A549 (cell line): Measurements from ENCODE around the gene BMP7. TPM values are rescaled to one million over a fixed set of nuclear protein-coding genes. Genes with fewer than 3 reads are reported as not detected.

Experiments
- ATAC-seq, 2 experiments: fragments of 200-7000 bp in 1 of 2; fragments of >200 bp in 1 of 2; cut with Nextera tagmentation in 1 of 2; cut with Tn5 transposase in 1 of 2; 3 replicates each; pipeline versions ENCODE4 v1.8.0 to v1.9.1; 2018 to 2020; ENCODE audit warnings: mild to moderate bottlenecking in 1 of 2, moderate library complexity in 1 of 2
- CTCF ChIA-PET: fragments of 300-600 bp; sonication (Branson Sonifier 250); formaldehyde crosslinking; extraction: SDS; loops from one replicate; lab custom pipeline; 2021; ENCODE audit warnings: antibody characterized with exemption, inconsistent platforms; lab: Yijun Ruan, JAX
- POLR2A ChIA-PET: fragments of 350-600 bp; formaldehyde crosslinking; extraction: SDS; loops from one replicate; lab custom pipeline; 2021; ENCODE audit warnings: antibody characterized with exemption, inconsistent platforms; lab: Yijun Ruan, JAX
- DNase-seq, 2 experiments: peaks; one replicate each; pipeline versions ENCODE4 v3.0.0 to v3.0.0-alpha.2; 2011 to 2016; ENCODE audit warnings: low read depth in 1 of 2, low spot score in 1 of 2
- FAIRE-seq: peaks from 2 replicates; lab custom pipeline; 2011; peaks lifted over from hg19 to GRCh38; lab: Jason Lieb, UNC
- H3K27ac ChIP-seq, 2 experiments: fragments of >200 bp; sonication (Bioruptor Twin); formaldehyde crosslinking; 3 replicates each; pipeline ENCODE4 v1.5.1; 2016 to 2017
- H3K4me1 ChIP-seq: fragments of >200 bp; sonication (Bioruptor Twin); formaldehyde crosslinking; 3 replicates; pipeline ENCODE4 v1.6.1; 2016
- H3K4me2 ChIP-seq: fragments of >200 bp; sonication (Bioruptor Twin); formaldehyde crosslinking; 3 replicates; pipeline ENCODE4 v1.6.1; 2016
- H3K4me3 ChIP-seq: fragments of >200 bp; sonication (Bioruptor Twin); formaldehyde crosslinking; 3 replicates; pipeline ENCODE4 v1.5.1; 2016
- H3K9me3 ChIP-seq: fragments of >200 bp; sonication (Bioruptor Twin); formaldehyde crosslinking; 3 replicates; pipeline ENCODE4 v1.6.1; 2016
- BHLHE40 ChIP-seq: IDR thresholded peaks from 2 replicates; pipeline ENCODE4 v1.6.1; 2012; ENCODE audit warnings: low read depth, low read length, inconsistent platforms
- CBX8 ChIP-seq: fragments of 200-600 bp; sonication (generic); IDR thresholded peaks from 2 replicates; pipeline ENCODE4 v1.6.1; 2016
- E2F6 ChIP-seq: IDR thresholded peaks from 2 replicates; pipeline ENCODE4 v1.6.1; 2012; ENCODE audit warnings: low read depth, borderline replicate concordance
- ELK1 ChIP-seq: fragments of 150-350 bp; IDR thresholded peaks from 2 replicates; pipeline ENCODE4 v1.6.1; 2014; ENCODE audit warnings: low read depth, mild to moderate bottlenecking, low read length
- ESRRA ChIP-seq: fragments of 150-350 bp; IDR thresholded peaks from 2 replicates; pipeline ENCODE4 v1.6.1; 2014; ENCODE audit warnings: mild to moderate bottlenecking, low read length, borderline replicate concordance
- FOSB ChIP-seq: fragments of 250-450 bp; sonication (Bioruptor Pico); IDR thresholded peaks from 2 replicates; pipeline ENCODE4 v1.5.0; 2020; ENCODE audit warnings: mild to moderate bottlenecking, moderate library complexity
- HMGXB4 ChIP-seq: fragments of 250-450 bp; sonication (Bioruptor Pico); IDR thresholded peaks from 2 replicates; pipeline ENCODE4 v1.5.0; 2021; ENCODE audit warnings: mild to moderate bottlenecking, moderate library complexity, borderline replicate concordance
- HOXA7 ChIP-seq: fragments of 250-450 bp; sonication (Bioruptor Pico); IDR thresholded peaks from 2 replicates; pipeline ENCODE4 v1.5.0; 2020; ENCODE audit warnings: mild to moderate bottlenecking, moderate library complexity
- HOXB13 ChIP-seq: fragments of 250-450 bp; sonication (Bioruptor Pico); IDR thresholded peaks from 2 replicates; pipeline ENCODE4 v1.5.0; 2020; ENCODE audit warnings: low read depth, mild to moderate bottlenecking, moderate library complexity
- HOXB5 ChIP-seq: fragments of 250-450 bp; sonication (Bioruptor Pico); IDR thresholded peaks from 2 replicates; pipeline ENCODE4 v1.5.0; 2020; ENCODE audit warnings: mild to moderate bottlenecking, moderate library complexity
- MYC ChIP-seq: IDR thresholded peaks from 2 replicates; pipeline ENCODE4 v1.6.1; 2012; ENCODE audit warnings: mild to moderate bottlenecking, inconsistent platforms, low read length, improper control_type of control experiment, borderline replicate concordance
- NFE2L2 ChIP-seq: fragments of 150-350 bp; conservative IDR thresholded peaks from 2 replicates; pipeline ENCODE4 v1.6.1; 2014; ENCODE audit warnings: low read length
- NPAS2 ChIP-seq: fragments of 250-450 bp; sonication (Bioruptor Pico); IDR thresholded peaks from 2 replicates; pipeline ENCODE4 v1.8.0; 2022; ENCODE audit warnings: mild to moderate bottlenecking, moderate library complexity, borderline replicate concordance
- NR3C1 ChIP-seq: fragments of >200 bp; sonication (Bioruptor Twin); formaldehyde crosslinking; IDR thresholded peaks from 3 replicates; pipeline ENCODE4 v1.6.1; 2017
- POLR2A ChIP-seq: IDR thresholded peaks from 2 replicates; pipeline ENCODE4 v1.6.1; 2012; ENCODE audit warnings: mild to moderate bottlenecking, low read length
- POLR2AphosphoS2 ChIP-seq: conservative IDR thresholded peaks from 2 replicates; pipeline ENCODE4 v1.6.1; 2012; ENCODE audit warnings: low read length, improper control_type of control experiment, inconsistent platforms
- RARB ChIP-seq: fragments of 250-450 bp; sonication (Bioruptor Pico); IDR thresholded peaks from 2 replicates; pipeline ENCODE4 v1.8.0; 2021; ENCODE audit warnings: mild to moderate bottlenecking, moderate library complexity
- RCOR1 ChIP-seq: fragments of 150-350 bp; IDR thresholded peaks from 2 replicates; pipeline ENCODE4 v1.6.1; 2014; ENCODE audit warnings: antibody characterized with exemption, low read length, low read depth
- REST ChIP-seq: fragments of 200-600 bp; sonication (generic); IDR thresholded peaks from 2 replicates; pipeline ENCODE4 v1.6.1; 2016; ENCODE audit warnings: antibody characterized with exemption, mild to moderate bottlenecking, moderate library complexity
- SREBF2 ChIP-seq: fragments of 450-650 bp; IDR thresholded peaks from 2 replicates; pipeline ENCODE4 v1.6.1; 2014; ENCODE audit warnings: mild to moderate bottlenecking, moderate library complexity
- TP53 ChIP-seq: fragments of 250-450 bp; sonication (Bioruptor Pico); IDR thresholded peaks from 2 replicates; pipeline ENCODE4 v1.5.0; 2021; ENCODE audit warnings: mild to moderate bottlenecking, moderate library complexity
- ZC3H11A ChIP-seq: fragments of 450-650 bp; IDR thresholded peaks from 2 replicates; pipeline ENCODE4 v1.6.1; 2014; ENCODE audit warnings: antibody characterized with exemption, mild to moderate bottlenecking
- ZFP36 ChIP-seq: fragments of 450-650 bp; IDR thresholded peaks from 2 replicates; pipeline ENCODE4 v1.6.1; 2014; ENCODE audit warnings: borderline replicate concordance; ENCODE audit not compliant: partially characterized antibody
- WGBS: methylation state at CpG from one replicate; pipeline ENCODE4 v1.1.6; 2017; ENCODE audit errors: missing lambda C conversion rate; 5-methylcytosine and 5-hydroxymethylcytosine counted together
- polyA plus RNA-seq, 4 experiments: library from polyadenylated mRNA; depleted of rRNA in 3 of 4; stranded (reverse); fragments of >200 nt; fragmentation: RNase III in 1 of 4; extraction: RNeasy Plus Mini Kit Qiagen cat#74134 plus additional on column Dnase treatment in 1 of 4; gene quantifications; 2 replicates in 3 of 4; 3 replicates in 1 of 4; pipeline ENCODE4 v1.2.3, GENCODE V29; 2011 to 2017
- TF ChIP-seq, protein P1 (sequence below): fragments of 250-450 bp; sonication (Bioruptor Pico); IDR thresholded peaks from 2 replicates; pipeline ENCODE4 v1.5.0; 2020; ENCODE audit warnings: low read depth, mild to moderate bottlenecking, moderate library complexity
- TF ChIP-seq, protein P2 (sequence below): IDR thresholded peaks from 2 replicates; pipeline ENCODE4 v1.6.1; 2012

The BMP7 gene
- polyA plus RNA-seq, 2 of the 4 experiments (the other 2 are of a cell fraction): 0.08 to 0.22 TPM

DNA sequence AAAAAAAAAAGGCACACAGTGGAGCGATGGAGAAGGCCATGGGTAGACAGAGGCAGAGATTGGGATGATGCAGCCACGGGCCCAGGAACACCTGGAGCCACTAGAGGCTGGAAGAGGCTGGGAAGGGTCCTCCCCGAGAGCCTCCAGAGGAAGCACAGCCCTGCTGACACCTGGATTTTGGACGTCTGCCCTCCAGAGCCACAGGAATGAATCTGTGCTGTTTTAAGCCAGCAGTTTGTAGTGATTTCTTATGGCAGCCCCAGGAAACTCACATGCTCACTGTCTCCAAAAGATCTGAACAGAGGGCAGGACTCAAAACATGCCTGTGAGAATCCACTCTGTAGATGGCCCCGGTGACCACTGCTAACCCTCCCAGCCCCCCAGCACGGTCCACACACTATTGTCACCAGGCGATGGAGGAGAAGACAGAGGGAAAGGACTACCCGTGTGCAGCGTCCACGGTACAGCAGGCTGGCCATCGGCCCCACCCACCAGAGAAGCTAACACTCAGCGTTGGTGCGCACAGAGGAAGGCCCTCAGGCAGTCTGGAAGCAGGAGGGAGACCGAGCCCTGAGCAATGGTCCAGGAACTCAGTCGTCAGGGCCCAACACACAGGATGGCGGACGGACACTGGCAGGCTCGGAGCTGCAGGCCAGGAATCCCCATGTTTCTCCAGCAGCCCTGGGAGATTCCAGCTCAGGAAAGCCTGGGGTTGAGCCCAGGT, 99.7 kb downstream of the BMP7 start:
- TF ChIP-seq, protein P1, sequence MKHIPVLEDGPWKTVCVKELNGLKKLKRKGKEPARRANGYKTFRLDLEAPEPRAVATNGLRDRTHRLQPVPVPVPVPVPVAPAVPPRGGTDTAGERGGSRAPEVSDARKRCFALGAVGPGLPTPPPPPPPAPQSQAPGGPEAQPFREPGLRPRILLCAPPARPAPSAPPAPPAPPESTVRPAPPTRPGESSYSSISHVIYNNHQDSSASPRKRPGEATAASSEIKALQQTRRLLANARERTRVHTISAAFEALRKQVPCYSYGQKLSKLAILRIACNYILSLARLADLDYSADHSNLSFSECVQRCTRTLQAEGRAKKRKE: no peak
- TF ChIP-seq NPAS2 (CRISPR knock-in tag): no peak
- no peak for TF ChIP-seq ELK1
- TF ChIP-seq, protein P2, sequence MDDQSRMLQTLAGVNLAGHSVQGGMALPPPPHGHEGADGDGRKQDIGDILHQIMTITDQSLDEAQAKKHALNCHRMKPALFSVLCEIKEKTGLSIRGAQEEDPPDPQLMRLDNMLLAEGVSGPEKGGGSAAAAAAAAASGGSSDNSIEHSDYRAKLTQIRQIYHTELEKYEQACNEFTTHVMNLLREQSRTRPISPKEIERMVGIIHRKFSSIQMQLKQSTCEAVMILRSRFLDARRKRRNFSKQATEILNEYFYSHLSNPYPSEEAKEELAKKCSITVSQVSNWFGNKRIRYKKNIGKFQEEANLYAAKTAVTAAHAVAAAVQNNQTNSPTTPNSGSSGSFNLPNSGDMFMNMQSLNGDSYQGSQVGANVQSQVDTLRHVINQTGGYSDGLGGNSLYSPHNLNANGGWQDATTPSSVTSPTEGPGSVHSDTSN: no peak
- TF ChIP-seq POLR2A: no peak
- no peak for TF ChIP-seq RARB (CRISPR knock-in tag)
- TF ChIP-seq HMGXB4 (CRISPR knock-in tag): no peak
- TF ChIP-seq ZFP36: no peak
- TF ChIP-seq NFE2L2: no peak
- no peak for TF ChIP-seq E2F6
- no peak for TF ChIP-seq HOXA7 (CRISPR knock-in tag)
- TF ChIP-seq CBX8: no peak
- no peak for TF ChIP-seq TP53 (CRISPR knock-in tag)
- TF ChIP-seq HOXB13 (CRISPR knock-in tag): no peak
- no peak for TF ChIP-seq POLR2AphosphoS2
- TF ChIP-seq, all 56 proteins: peak for 0
- ChIA-PET POLR2A (no interaction called here), CTCF (no interaction called here)
- no peak overlapping the region for H3K4me3 ChIP-seq
- H3K27ac ChIP-seq: no peak overlapping the region
- no peak overlapping the region for H3K4me2 ChIP-seq
- no peaks in the 10 kb centered on the region for H3K4me1 ChIP-seq
- 58% methylated on average over 14 of the region's 18 CpGs for WGBS
- peaks cover 5% of the 10 kb centered on the region; the same call in 1 of the 3 replicates for H3K9me3 ChIP-seq
- FAIRE-seq (no peak), ATAC-seq (no peak), DNase-seq (no peak)

GRCh38 chr20:57165427-57166004, 100.9 kb downstream of the BMP7 start:
- Histone ChIP-seq H3K4me2 (no peak overlapping the region), H3K27ac (no peak overlapping the region), H3K4me3 (no peak overlapping the region), H3K4me1 (no peaks in the 10 kb centered on the region), H3K9me3 (peaks cover 5% of the 10 kb centered on the region; the same call in 1 of the 3 replicates)
- ATAC-seq (no peak), DNase-seq (no peak), FAIRE-seq (no peak)
- ChIA-PET CTCF (interaction anchor here (1.0 to 1.1 kb wide), 2 partner anchors 14 to 151 kb away, joined by 3 read pairs; no protein-coding TSS in a partner anchor), POLR2A (no interaction called here)
- TF ChIP-seq SREBF2 (no peak), ELK1 (no peak), ZC3H11A (no peak), POLR2AphosphoS2 (no peak), MYC (no peak), HOXA7 (CRISPR knock-in tag) (no peak), HOXB5 (CRISPR knock-in tag) (no peak), NR3C1 (no peak), ESRRA (no peak), REST (no peak), RCOR1 (no peak), BHLHE40 (no peak), HOXB13 (CRISPR knock-in tag) (no peak), FOSB (CRISPR knock-in tag) (no peak)
- WGBS: 60% methylated on average over 13 of the region's 13 CpGs
